ENCODE data around the gene CAMTA1.

DNA sequence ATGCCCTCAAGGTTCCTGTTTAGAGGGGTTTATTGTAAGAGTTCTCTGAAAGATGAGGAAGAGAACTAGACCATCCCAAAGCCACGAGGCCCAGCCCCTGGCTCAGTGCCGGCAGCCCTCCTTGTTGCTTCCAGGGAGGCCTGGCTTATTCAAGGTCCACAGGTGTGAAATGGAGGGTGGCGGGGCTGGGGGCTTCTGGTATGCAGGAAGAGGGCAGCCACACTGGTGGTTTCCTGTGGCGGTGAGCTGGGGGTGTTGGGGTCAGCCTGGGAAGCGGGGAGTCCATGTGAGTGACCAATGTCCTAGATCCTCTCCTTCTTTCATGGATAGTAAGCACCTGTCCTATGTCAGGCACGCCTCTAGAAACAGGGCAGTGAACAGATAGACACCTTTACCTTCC lies 138.2 kb downstream of the CAMTA1 start:
- TF ChIP-seq, protein P1, sequence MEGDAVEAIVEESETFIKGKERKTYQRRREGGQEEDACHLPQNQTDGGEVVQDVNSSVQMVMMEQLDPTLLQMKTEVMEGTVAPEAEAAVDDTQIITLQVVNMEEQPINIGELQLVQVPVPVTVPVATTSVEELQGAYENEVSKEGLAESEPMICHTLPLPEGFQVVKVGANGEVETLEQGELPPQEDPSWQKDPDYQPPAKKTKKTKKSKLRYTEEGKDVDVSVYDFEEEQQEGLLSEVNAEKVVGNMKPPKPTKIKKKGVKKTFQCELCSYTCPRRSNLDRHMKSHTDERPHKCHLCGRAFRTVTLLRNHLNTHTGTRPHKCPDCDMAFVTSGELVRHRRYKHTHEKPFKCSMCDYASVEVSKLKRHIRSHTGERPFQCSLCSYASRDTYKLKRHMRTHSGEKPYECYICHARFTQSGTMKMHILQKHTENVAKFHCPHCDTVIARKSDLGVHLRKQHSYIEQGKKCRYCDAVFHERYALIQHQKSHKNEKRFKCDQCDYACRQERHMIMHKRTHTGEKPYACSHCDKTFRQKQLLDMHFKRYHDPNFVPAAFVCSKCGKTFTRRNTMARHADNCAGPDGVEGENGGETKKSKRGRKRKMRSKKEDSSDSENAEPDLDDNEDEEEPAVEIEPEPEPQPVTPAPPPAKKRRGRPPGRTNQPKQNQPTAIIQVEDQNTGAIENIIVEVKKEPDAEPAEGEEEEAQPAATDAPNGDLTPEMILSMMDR (IDR thresholded peaks at IDR 0.05) = no peak
- TF ChIP-seq POLR2AphosphoS5 (IDR thresholded peaks at IDR 0.05; ENCODE audit: insufficient read depth in 1 of 2, low read depth in 1 of 2) = no peak
- no peak for TF ChIP-seq POLR2A (IDR thresholded peaks at IDR 0.05)
